HepG2 (cell line): ENCODE results near the gene SLC15A3. TPM values are rescaled to one million over a fixed set of nuclear protein-coding genes. Genes with fewer than 3 reads are reported as not detected.

Experiments used
- CBX2 ChIP-seq, 2 experiments: fragments of 200-600 bp in 1 of 2; sonication (generic); formaldehyde crosslinking in 1 of 2; IDR thresholded peaks; 2 replicates each; pipeline versions ENCODE4 v1.7.0 to v1.8.1; 2018 to 2022; ENCODE audit warnings: low read depth in 2 of 2, low read length in 1 of 2, mild to moderate bottlenecking in 1 of 2, missing genetic modification reagents in 1 of 2
- CBX5 ChIP-seq: sonication (generic); formaldehyde crosslinking; IDR thresholded peaks from 2 replicates; pipeline ENCODE4 v1.4.0; 2020; ENCODE audit warnings: missing genetic modification reagents, borderline replicate concordance
- CEBPB ChIP-seq: IDR thresholded peaks from 2 replicates; pipeline ENCODE4 v1.6.1; 2011; ENCODE audit warnings: low read depth, low read length, improper control_type of control experiment, borderline replicate concordance
- CENPT ChIP-seq: sonication (generic); formaldehyde crosslinking; IDR thresholded peaks from 2 replicates; pipeline ENCODE4 v1.8.0; 2022; ENCODE audit warnings: low read depth, mild to moderate bottlenecking, moderate library complexity, missing genetic modification reagents
- GATAD2A ChIP-seq: IDR thresholded peaks from 2 replicates; pipeline ENCODE4 v1.6.1; 2016
- GMEB1 ChIP-seq: sonication (generic); formaldehyde crosslinking; IDR thresholded peaks from 2 replicates; pipeline ENCODE4 v1.5.1; 2020; ENCODE audit warnings: missing genetic modification reagents, mild to moderate bottlenecking, borderline replicate concordance
- KLF12 ChIP-seq: sonication (generic); formaldehyde crosslinking; IDR thresholded peaks from 2 replicates; pipeline ENCODE4 v1.4.0; 2020; ENCODE audit warnings: missing genetic modification reagents, borderline replicate concordance
- MATR3 ChIP-seq: sonication (generic); formaldehyde crosslinking; IDR thresholded peaks from 2 replicates; pipeline ENCODE4 v1.4.0; 2020; ENCODE audit warnings: missing genetic modification reagents
- MTA3 ChIP-seq: sonication (generic); formaldehyde crosslinking; IDR thresholded peaks from 2 replicates; pipeline ENCODE4 v1.4.0; 2020; ENCODE audit warnings: missing genetic modification reagents
- MXI1 ChIP-seq: IDR thresholded peaks from 3 replicates; pipeline ENCODE4 v1.6.1; 2012; ENCODE audit warnings: low read depth, low read length, inconsistent platforms, borderline replicate concordance
- SKI ChIP-seq: fragments of 450-650 bp; IDR thresholded peaks from one replicate; pipeline ENCODE4 v1.6.1; 2018; ENCODE audit warnings: mild to moderate bottlenecking; ENCODE audit not compliant: partially characterized antibody
- SOX5 ChIP-seq: IDR thresholded peaks from 2 replicates; pipeline ENCODE4 v1.6.1; 2016; ENCODE audit warnings: borderline replicate concordance
- TRIM22 ChIP-seq: fragments of 450-650 bp; IDR thresholded peaks from 2 replicates; pipeline ENCODE4 v1.6.1; 2017
- ZBED4 ChIP-seq: sonication (generic); formaldehyde crosslinking; IDR thresholded peaks from 2 replicates; pipeline ENCODE4 v1.4.0; 2020; ENCODE audit warnings: missing genetic modification reagents, borderline replicate concordance
- ZBTB33 ChIP-seq: sonication (generic); formaldehyde crosslinking; IDR thresholded peaks from 2 replicates; pipeline ENCODE4 v1.4.0; 2020; ENCODE audit warnings: missing genetic modification reagents
- ZFYVE20 ChIP-seq: sonication (generic); formaldehyde crosslinking; IDR thresholded peaks from 2 replicates; pipeline ENCODE4 v1.8.0; 2023; ENCODE audit warnings: low read depth, mild to moderate bottlenecking, moderate library complexity, missing genetic modification reagents, borderline replicate concordance
- ZNF256 ChIP-seq: sonication (generic); formaldehyde crosslinking; conservative IDR thresholded peaks from 2 replicates; pipeline ENCODE4 v1.4.0; 2020; ENCODE audit warnings: missing genetic modification reagents
- ZNF563 ChIP-seq: sonication (generic); formaldehyde crosslinking; IDR thresholded peaks from 2 replicates; pipeline ENCODE4 v1.8.0; 2022; ENCODE audit warnings: mild to moderate bottlenecking, moderate library complexity, missing genetic modification reagents
- ZNF567 ChIP-seq: sonication (generic); formaldehyde crosslinking; IDR thresholded peaks from 2 replicates; pipeline ENCODE4 v1.8.1; 2023; ENCODE audit warnings: mild to moderate bottlenecking, missing genetic modification reagents, borderline replicate concordance
- ZNF776 ChIP-seq: sonication (generic); formaldehyde crosslinking; IDR thresholded peaks from 2 replicates; pipeline ENCODE4 v1.4.0; 2020; ENCODE audit warnings: mild to moderate bottlenecking, missing genetic modification reagents
- ZNF780A ChIP-seq: sonication (generic); formaldehyde crosslinking; IDR thresholded peaks from 2 replicates; pipeline ENCODE4 v1.8.0; 2022; ENCODE audit warnings: mild to moderate bottlenecking, missing genetic modification reagents, moderate library complexity
- polyA plus RNA-seq, 8 experiments: library from polyadenylated mRNA; depleted of rRNA in 3 of 8; stranded (reverse) in 7 of 8; unstranded in 1 of 8; fragments of >200 nt; fragmentation: Illumina TruSeq in 4 of 8; extraction: Trizol in 4 of 8; gene quantifications; 2 replicates each; pipeline versions ENCODE4 v1.2.1 to v1.2.3, GENCODE V29; 2011 to 2016; ENCODE audit warnings: low read depth in 4 of 8, missing spikeins in 1 of 8, mixed read lengths in 1 of 8; ENCODE audit not compliant: insufficient read depth in 1 of 8
- total RNA-seq, 5 experiments: library from RNA; depleted of rRNA; stranded (reverse); fragments of >200 nt; fragmentation: Illumina TruSeq; extraction: Trizol; gene quantifications; 2 replicates each; pipeline ENCODE4 v1.2.3, GENCODE V29; 2016; ENCODE audit warnings: low read depth in 1 of 5

SLC15A3 gene
- total and polyA plus RNA-seq, 2 of the 13 experiments (the other 11 are each of a cell fraction or from before 2014, with no cell fraction given), result 0.45 to 0.77 TPM

- TF ChIP-seq ZNF563 (CRISPR knock-in tag), result 0 out of 2 replicates have a peak, but pooled peaks have one; percentile 52
- TF ChIP-seq CBX5 (CRISPR knock-in tag), result no peak
- no peak for TF ChIP-seq TRIM22
- TF ChIP-seq MATR3, result no peak
- TF ChIP-seq MXI1, result no peak
- TF ChIP-seq ZBTB33 (CRISPR knock-in tag), result no peak
- 0 out of 2 replicates have a peak, but pooled peaks have one; percentile 21 for TF ChIP-seq ZFYVE20
- no peak for TF ChIP-seq MTA3 (CRISPR knock-in tag)
- no peak for TF ChIP-seq ZNF776 (CRISPR knock-in tag)
- TF ChIP-seq GMEB1 (CRISPR knock-in tag), result no peak
- peak; percentile 58 for TF ChIP-seq SKI
- no peak for TF ChIP-seq CENPT (CRISPR knock-in tag)
- TF ChIP-seq ZNF567 (CRISPR knock-in tag), result no peak
- TF ChIP-seq CBX2 (IDR thresholded peaks at IDR 0.05; ENCODE audit: low read depth, low read length), result no peak
- TF ChIP-seq CBX2 (CRISPR knock-in tag; IDR thresholded peaks at IDR 0.05; ENCODE audit: low read depth), result no peak
- TF ChIP-seq ZNF256, result no peak
- TF ChIP-seq GATAD2A (CRISPR knock-in tag), result no peak
- peak; percentile 44; the same call in 1 of the 2 replicates for TF ChIP-seq SOX5 (CRISPR knock-in tag)
- TF ChIP-seq CEBPB, result no peak
- 0 out of 2 replicates have a peak, but pooled peaks have one; percentile 28 for TF ChIP-seq KLF12 (CRISPR knock-in tag)
- 0 out of 2 replicates have a peak, but pooled peaks have one; percentile 29 for TF ChIP-seq ZBED4 (CRISPR knock-in tag)
- TF ChIP-seq ZNF780A, result no peak
Observed at GRCh38 chr11:60924110-60924905, 27.7 kb downstream of the SLC15A3 start, which contains the start of gene TMEM132A (continued).
